Hepatocyte (in vitro differentiated cells): ENCODE data around the gene CRISPLD2.

ENCODE experiments used
- CTCF ChIP-seq: fragments of 200-600 bp; sonication (generic); IDR thresholded peaks from 2 replicates; pipeline ENCODE4 v1.5.1; 2016; ENCODE audit warnings: antibody characterized with exemption, mild to moderate bottlenecking; ENCODE audit not compliant: poor library complexity
- EZH2 ChIP-seq: fragments of 200-600 bp; sonication (generic); IDR thresholded peaks from 2 replicates; pipeline ENCODE4 v1.6.1; 2016; ENCODE audit warnings: antibody characterized with exemption, mild to moderate bottlenecking, borderline replicate concordance
- EZH2phosphoT487 ChIP-seq: fragments of 200-600 bp; sonication (generic); IDR thresholded peaks from one replicate; pipeline ENCODE4 v1.6.1; 2018; ENCODE audit warnings: antibody characterized with exemption, mild to moderate bottlenecking, low read depth, moderate library complexity; ENCODE audit not compliant: unreplicated experiment, severe bottlenecking

DNA sequence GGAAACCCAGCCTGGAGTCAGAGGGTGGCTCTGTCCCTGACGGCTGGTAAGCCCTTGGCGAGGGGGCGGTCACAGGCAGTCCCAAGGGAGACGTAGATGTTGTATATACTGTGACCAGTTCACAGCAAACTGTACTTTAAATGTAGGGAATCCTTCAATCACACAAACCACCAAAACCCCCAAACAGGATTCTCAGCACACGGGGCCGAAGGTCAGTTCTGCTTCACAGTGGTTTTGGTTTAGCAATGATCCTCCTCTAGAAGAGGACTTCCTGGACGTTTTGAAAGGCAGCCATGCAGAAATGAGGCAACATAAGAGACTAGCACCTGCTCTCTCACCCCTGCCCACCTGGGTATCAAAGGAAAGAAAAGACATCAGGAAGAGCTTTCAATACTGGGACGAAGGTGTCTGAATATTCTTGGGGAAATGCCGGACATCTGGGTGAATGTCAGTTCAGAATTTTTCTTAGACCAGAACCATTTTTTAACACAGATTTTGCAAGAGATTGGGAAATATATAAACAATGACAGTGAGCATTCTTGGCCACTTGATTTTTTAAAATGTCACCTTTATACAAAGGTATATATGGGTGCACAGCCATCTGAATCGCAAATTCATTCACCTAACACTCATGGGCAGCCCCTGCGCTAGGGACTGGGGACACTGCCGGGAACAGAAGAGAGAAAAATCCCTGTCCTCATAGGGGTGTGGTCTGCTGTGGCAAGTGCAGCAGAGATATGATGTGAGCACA lies 74.2 kb downstream of the CRISPLD2 start:
- TF ChIP-seq CTCF (no peak), EZH2 (no peak), EZH2phosphoT487 (no peak)
